Ovary (tissue), 9 donors: ENCODE measurements around the gene SLC30A10. TPM values are rescaled to one million over a fixed set of nuclear protein-coding genes. Genes with fewer than 3 reads are reported as not detected.
"Not testable (repeated sequence)": the region's sequence is repeated elsewhere in the genome, so short reads cannot be mapped to it uniquely, and the experiment has no call there.

Source experiments
- DNase-seq, 5 donors: peaks; one replicate each; pipeline ENCODE4 v3.0.0-alpha.2; 2019 to 2020
- H3K27ac ChIP-seq, 2 donors: fragments of 200-600 bp; one replicate each; pipeline versions ENCODE4 v1.5.1 to v1.8.0; 2019 to 2022
- H3K27me3 ChIP-seq: fragments of 200-600 bp; one replicate; pipeline ENCODE4 v1.8.0; 2022
- H3K36me3 ChIP-seq: fragments of 200-600 bp; sonication (generic); one replicate; pipeline ENCODE4 v1.5.1; 2019
- H3K4me1 ChIP-seq: one replicate; pipeline ENCODE4 v1.8.1; 2013; ENCODE audit warnings: mild to moderate bottlenecking, moderate library complexity; ENCODE audit not compliant: insufficient read depth
- H3K4me3 ChIP-seq: fragments of 200-600 bp; sonication (generic); one replicate; pipeline ENCODE4 v1.5.1; 2017
- H3K9me3 ChIP-seq, 2 donors: fragments of 200-600 bp in 1 of 2; sonication (generic) in 1 of 2; one replicate each; pipeline versions ENCODE4 v1.5.1 to v1.8.1; 2013 to 2019; ENCODE audit warnings: mild to moderate bottlenecking in 1 of 2, moderate library complexity in 1 of 2
- EP300 ChIP-seq: sonication (generic); formaldehyde crosslinking; IDR thresholded peaks from one replicate; pipeline ENCODE4 v1.6.1; 2017; ENCODE audit warnings: antibody characterized with exemption
- POLR2A ChIP-seq: fragments of 450-650 bp; IDR thresholded peaks from one replicate; pipeline ENCODE4 v1.6.1; 2017; ENCODE audit warnings: antibody characterized with exemption, mild to moderate bottlenecking, moderate library complexity
- WGBS, 3 donors: extraction: QIAGEN DNeasy Blood & Tissue Kit in 1 of 3; methylation state at CpG; one replicate each; pipeline versions ENCODE4 v1.1.5 to v1.1.7; 2013 to 2017; 5-methylcytosine and 5-hydroxymethylcytosine counted together
- intact Hi-C, 4 donors: fragments of 100-400 bp; cut with DNase I; formaldehyde crosslinking; loops; one replicate each; pipeline versions ENCODE4 v1.11.0 to v1.15.1; 2022 to 2023
- polyA plus RNA-seq, 2 donors: library from polyadenylated mRNA; stranded (reverse); fragments of 200-250 nt in 1 of 2; fragments of 350-450 nt in 1 of 2; fragmentation: Illumina TruSeq in 1 of 2; extraction: RNeasy Lipid Tissue Mini Kit (QIAGEN cat#74804) in 1 of 2; gene quantifications; one replicate each; pipeline ENCODE4 v1.2.3, GENCODE V29; 2013 to 2014
- small RNA-seq: library from RNA; depleted of rRNA; stranded (forward); fragments of <200 nt; gene quantifications from one replicate; pipeline ENCODE3, GENCODE V24; 2016
- total RNA-seq, 7 donors: library from RNA; depleted of rRNA in 2 of 7; stranded (reverse); fragments of >200 nt in 2 of 7; fragmentation: NEBNext Ultra II Directional in 3 of 7; extraction: Animal tissue kit (Norgen Biotek cat#: 25700) in 3 of 7; gene quantifications; one replicate each; pipeline versions ENCODE4 v1.1.0 to v1.2.4, GENCODE V29; 2016 to 2023
- TF ChIP-seq, protein P1 (sequence below), 3 donors: fragments of 450-650 bp in 2 of 3; fragments of 200-600 bp in 1 of 3; IDR thresholded peaks; one replicate each; pipeline versions ENCODE4 v1.5.1 to v1.8.0; 2016 to 2022; ENCODE audit warnings: antibody characterized with exemption in 3 of 3, mild to moderate bottlenecking in 1 of 3
- donor health status: DM: no; HTN: no; CAD: no; lungs with moderate emphysema.
- donor health status: DM: no; HTN: no; CAD: no.
- donor health status: Bipolar disorder and iron deficiency.
- donor health status: DM: yes; HTN: yes; CAD: no.
- donor health status: DM: no; HTN: no; CAD: no.
- donor health status: DM: yes; HTN: yes; CAD: no.

Gene SLC30A10
- total and polyA plus RNA-seq, 9 donors: 0.18 to 2.9 (median 0.48) TPM

DNA sequence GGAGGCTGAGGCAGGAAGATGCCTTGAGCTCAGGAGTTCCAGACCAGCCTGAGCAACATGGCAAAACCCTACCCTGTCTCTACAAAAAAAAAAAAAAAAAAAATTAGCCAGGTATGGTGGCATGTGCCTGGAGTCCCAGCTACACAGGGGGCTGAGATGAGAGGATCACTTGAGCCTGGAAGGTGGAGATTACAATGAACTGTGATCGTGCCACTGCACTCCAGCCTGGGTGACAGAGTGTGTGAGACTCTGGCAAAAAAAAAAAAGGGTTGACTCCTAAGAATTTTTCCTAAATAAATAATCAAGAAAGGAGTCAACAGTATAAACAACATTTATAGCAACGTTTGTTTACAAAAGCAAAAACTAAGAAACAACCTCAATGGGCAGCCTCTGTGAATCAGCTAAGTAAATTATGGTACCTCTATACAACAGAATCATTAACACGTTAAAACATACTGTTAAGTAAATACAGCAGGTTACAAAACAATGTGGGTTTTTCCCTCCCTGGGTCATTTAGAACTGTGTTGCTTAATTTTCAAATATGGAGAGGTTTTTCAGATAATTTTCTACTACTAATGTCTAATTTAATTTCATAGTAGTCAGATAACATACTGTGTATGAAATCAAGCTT is 56.8 kb downstream of the SLC30A10 start:
- Histone ChIP-seq H3K9me3 (peaks cover 0 to 4% of the 10 kb centered on the region in 2 donors), H3K36me3 (no peaks in the 10 kb centered on the region), H3K27me3 (no peaks in the 10 kb centered on the region), H3K4me3 (no peak overlapping the region), H3K4me1 (no peaks in the 10 kb centered on the region), H3K27ac (no peak overlapping the region)
- intact Hi-C loops: no loop called here
- 40 to 47% (median 41%) methylated on average over 3 of the region's 3 CpGs for WGBS, 3 donors
- TF ChIP-seq POLR2A (no peak), EP300 (no peak)
- TF ChIP-seq, protein P1, sequence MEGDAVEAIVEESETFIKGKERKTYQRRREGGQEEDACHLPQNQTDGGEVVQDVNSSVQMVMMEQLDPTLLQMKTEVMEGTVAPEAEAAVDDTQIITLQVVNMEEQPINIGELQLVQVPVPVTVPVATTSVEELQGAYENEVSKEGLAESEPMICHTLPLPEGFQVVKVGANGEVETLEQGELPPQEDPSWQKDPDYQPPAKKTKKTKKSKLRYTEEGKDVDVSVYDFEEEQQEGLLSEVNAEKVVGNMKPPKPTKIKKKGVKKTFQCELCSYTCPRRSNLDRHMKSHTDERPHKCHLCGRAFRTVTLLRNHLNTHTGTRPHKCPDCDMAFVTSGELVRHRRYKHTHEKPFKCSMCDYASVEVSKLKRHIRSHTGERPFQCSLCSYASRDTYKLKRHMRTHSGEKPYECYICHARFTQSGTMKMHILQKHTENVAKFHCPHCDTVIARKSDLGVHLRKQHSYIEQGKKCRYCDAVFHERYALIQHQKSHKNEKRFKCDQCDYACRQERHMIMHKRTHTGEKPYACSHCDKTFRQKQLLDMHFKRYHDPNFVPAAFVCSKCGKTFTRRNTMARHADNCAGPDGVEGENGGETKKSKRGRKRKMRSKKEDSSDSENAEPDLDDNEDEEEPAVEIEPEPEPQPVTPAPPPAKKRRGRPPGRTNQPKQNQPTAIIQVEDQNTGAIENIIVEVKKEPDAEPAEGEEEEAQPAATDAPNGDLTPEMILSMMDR (IDR thresholded peaks at IDR 0.05): no peak
- DNase-seq: no peak

DNA sequence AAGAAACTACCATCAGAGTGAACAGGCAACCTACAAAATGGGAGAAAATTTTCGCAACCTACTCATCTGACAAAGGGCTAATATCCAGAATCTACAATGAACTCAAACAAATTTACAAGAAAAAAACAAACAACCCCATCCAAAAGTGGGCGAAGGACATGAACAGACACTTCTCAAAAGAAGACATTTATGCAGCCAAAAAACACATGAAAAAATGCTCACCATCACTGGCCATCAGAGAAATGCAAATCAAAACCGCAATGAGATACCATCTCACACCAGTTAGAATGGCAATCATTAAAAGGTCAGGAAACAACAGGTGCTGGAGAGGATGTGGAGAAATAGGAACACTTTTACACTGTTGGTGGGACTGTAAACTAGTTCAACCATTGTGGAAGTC is 59.7 kb downstream of the SLC30A10 start:
- H3K9me3 ChIP-seq, intact Hi-C loops, H3K27me3 ChIP-seq, DNase-seq, H3K4me3 ChIP-seq, H3K27ac ChIP-seq, H3K36me3 ChIP-seq, H3K4me1 ChIP-seq: not testable (repeated sequence)
- WGBS, 3 donors: 78 to 100% (median 91%) methylated on average over 1 to 3 of the region's 3 CpGs

Small RNAs within 50 kb of the gene (small RNA-seq; reads per million reads assigned to genes)
- not detected for gene RF00012

Other genes starting within 250 kb of the SLC30A10 start
- 100 to 1,000 TPM in 1 of 7 donors, 10 to 100 TPM in 6; 34.9 to 135 (median 75.3) TPM for gene EPRS1, start 117.9 kb upstream of the SLC30A10 start, total RNA-seq
- gene EPRS1, start 117.9 kb upstream of the SLC30A10 start, polyA plus RNA-seq: 10 to 100 TPM; 27.8 to 60.5 TPM
- gene BPNT1, start 161.2 kb upstream of the SLC30A10 start, total RNA-seq: 10 to 100 TPM; 12.9 to 18.2 (median 15.0) TPM
- gene BPNT1, start 161.2 kb upstream of the SLC30A10 start, polyA plus RNA-seq: 10 to 100 TPM; 16.5 to 34.0 TPM
- 10 to 100 TPM; 37.2 to 52.0 (median 43.0) TPM for gene IARS2, start 165.6 kb upstream of the SLC30A10 start, total RNA-seq
- 10 to 100 TPM; 35.3 to 52.9 TPM for gene IARS2, start 165.6 kb upstream of the SLC30A10 start, polyA plus RNA-seq